ENCODE data around the gene ZIC2. TPM values are rescaled to one million over a fixed set of nuclear protein-coding genes. Genes with fewer than 3 reads are reported as not detected.

The ZIC2 gene
- total RNA-seq, 1 experiment from 2014 or later = 426 TPM

DNA sequence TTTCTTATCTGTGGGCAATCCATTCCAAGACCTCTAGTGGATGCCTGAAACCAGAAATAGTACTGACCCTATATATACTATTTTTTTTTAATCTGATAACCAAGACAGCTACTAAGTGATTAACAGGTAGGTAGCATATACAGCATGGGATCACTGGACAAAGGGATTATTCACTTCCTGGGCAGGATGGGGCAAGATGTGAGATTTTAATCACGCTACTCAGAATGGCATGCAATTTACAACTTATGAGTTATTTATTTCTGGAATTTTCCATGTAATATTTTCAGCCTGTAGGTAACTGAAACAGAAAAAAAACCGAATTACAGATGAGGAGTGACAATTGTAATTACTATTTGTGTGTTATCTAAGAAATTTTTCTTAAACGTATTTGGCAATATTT is 41.2 kb downstream of the ZIC2 start:
- H3K9me3 ChIP-seq (ENCODE audit: control insufficient read depth, low read depth, low read length) = no peaks in the 10 kb centered on the region
- H3K18ac ChIP-seq (ENCODE audit: insufficient read length, low read depth, low read length) = no peak overlapping the region
- no peaks in the 10 kb centered on the region; the same call in 1 of the 2 replicates for H3K4me1 ChIP-seq (ENCODE audit: insufficient read depth, low read length)
- no peak overlapping the region for H2BK20ac ChIP-seq (ENCODE audit: low read depth, low read length, poor library complexity, severe bottlenecking)
- no peak overlapping the region for H2AFZ ChIP-seq (ENCODE audit: low read length)
- peaks cover 0 to 2% (median 0%) of the 10 kb centered on the region in 3 experiments; a peak in 2 of 7 replicates for H3K36me3 Mint-ChIP-seq (ENCODE audit: insufficient read depth in 1 of 3, low read depth in 3 of 3)
- H3K4ac ChIP-seq (ENCODE audit: low read depth, low read length) = no peak overlapping the region
- H3K4me3 Mint-ChIP-seq = no peak overlapping the region
- H4K8ac ChIP-seq (replicated peaks; ENCODE audit: insufficient read length, low read depth, low read length) = no peak overlapping the region
- no peak overlapping the region for H3T11ph ChIP-seq (ENCODE audit: low read length)
- H2BK15ac ChIP-seq (ENCODE audit: low read depth, low read length) = no peak overlapping the region
- H3K23ac ChIP-seq (ENCODE audit: insufficient read length, low read depth, low read length) = no peak overlapping the region
- no peak for DNase-seq
- no peaks in the 10 kb centered on the region for H3K27me3 Mint-ChIP-seq (ENCODE audit: low read depth)
- no CpG with 5 or more reads among the region's 3 CpGs for WGBS (ENCODE audit: extremely low coverage, insufficient read length, low lambda C conversion rate)
- no peak overlapping the region for H3K56ac ChIP-seq (ENCODE audit: insufficient read length, low read depth, low read length)
- no peaks in the 10 kb centered on the region for H3K23me2 ChIP-seq (ENCODE audit: insufficient read length, low read depth, low read length, poor library complexity, severe bottlenecking)
- no peak overlapping the region for H4K91ac ChIP-seq (ENCODE audit: insufficient read length, low read depth, low read length)
- H2BK120ac ChIP-seq (ENCODE audit: low read depth, low read length, poor library complexity, severe bottlenecking) = no peak overlapping the region
- H3K27ac Mint-ChIP-seq = no peak overlapping the region
- H4K20me1 ChIP-seq (ENCODE audit: control insufficient read depth, insufficient read depth, insufficient read length) = no peaks in the 10 kb centered on the region
- H2BK5ac ChIP-seq (ENCODE audit: insufficient read length, low read length) = no peak overlapping the region
- TF ChIP-seq, protein P1, sequence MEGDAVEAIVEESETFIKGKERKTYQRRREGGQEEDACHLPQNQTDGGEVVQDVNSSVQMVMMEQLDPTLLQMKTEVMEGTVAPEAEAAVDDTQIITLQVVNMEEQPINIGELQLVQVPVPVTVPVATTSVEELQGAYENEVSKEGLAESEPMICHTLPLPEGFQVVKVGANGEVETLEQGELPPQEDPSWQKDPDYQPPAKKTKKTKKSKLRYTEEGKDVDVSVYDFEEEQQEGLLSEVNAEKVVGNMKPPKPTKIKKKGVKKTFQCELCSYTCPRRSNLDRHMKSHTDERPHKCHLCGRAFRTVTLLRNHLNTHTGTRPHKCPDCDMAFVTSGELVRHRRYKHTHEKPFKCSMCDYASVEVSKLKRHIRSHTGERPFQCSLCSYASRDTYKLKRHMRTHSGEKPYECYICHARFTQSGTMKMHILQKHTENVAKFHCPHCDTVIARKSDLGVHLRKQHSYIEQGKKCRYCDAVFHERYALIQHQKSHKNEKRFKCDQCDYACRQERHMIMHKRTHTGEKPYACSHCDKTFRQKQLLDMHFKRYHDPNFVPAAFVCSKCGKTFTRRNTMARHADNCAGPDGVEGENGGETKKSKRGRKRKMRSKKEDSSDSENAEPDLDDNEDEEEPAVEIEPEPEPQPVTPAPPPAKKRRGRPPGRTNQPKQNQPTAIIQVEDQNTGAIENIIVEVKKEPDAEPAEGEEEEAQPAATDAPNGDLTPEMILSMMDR (conservative IDR thresholded peaks at IDR 0.05) = no peak
- no peak overlapping the region for H3K9ac ChIP-seq (ENCODE audit: extremely low read depth, insufficient read length, low read length)
- no peak overlapping the region for H4K5ac ChIP-seq (ENCODE audit: insufficient read length, low read depth, low read length)
- no peaks in the 10 kb centered on the region for H3K79me1 ChIP-seq (ENCODE audit: insufficient read depth, low read depth, low read length, poor library complexity, severe bottlenecking)
- no peak overlapping the region for H3K14ac ChIP-seq (ENCODE audit: insufficient read depth, low read length)
- H3K27ac ChIP-seq (ENCODE audit: insufficient read length, low read depth, low read length) = no peak overlapping the region
- H3K27me3 ChIP-seq (ENCODE audit: insufficient read depth, low read length) = no peaks in the 10 kb centered on the region
- H3K4me2 ChIP-seq (ENCODE audit: insufficient read depth, insufficient read length, low read length) = no peak overlapping the region
- peaks cover 0 to 5% of the 10 kb centered on the region in 2 experiments; a peak in 3 of 5 replicates for H3K9me3 Mint-ChIP-seq
- H3K79me2 ChIP-seq (ENCODE audit: insufficient read depth, low read length) = no peaks in the 10 kb centered on the region
- H3K4me1 Mint-ChIP-seq = peaks cover 3 to 16% of the 10 kb centered on the region in 2 experiments; a peak in 3 of 4 replicates
- H2BK12ac ChIP-seq (ENCODE audit: insufficient read length, low read depth, low read length) = no peak overlapping the region
- no peak overlapping the region for H2AK5ac ChIP-seq (ENCODE audit: insufficient read length, low read length)

Data from H9 (cell line).